Smooth muscle cell (in vitro differentiated cells): Measurements from ENCODE around the gene GREM1. TPM values are rescaled to one million over a fixed set of nuclear protein-coding genes. Genes with fewer than 3 reads are reported as not detected.
A peak's percentile ranks its signal among the peaks of the same experiment; 100 is the strongest.

Experiments
- DNase-seq: peaks from one replicate; lab custom pipeline; 2025; ENCODE audit not compliant: unreplicated experiment; lab: John Stamatoyannopoulos, UW
- H2AFZ ChIP-seq: fragments of 200-600 bp; sonication (generic); 2 replicates; pipeline ENCODE4 v1.6.0; 2016; ENCODE audit warnings: antibody characterized with exemption, low read depth, mild to moderate bottlenecking
- H3F3A ChIP-seq: fragments of 200-600 bp; sonication (generic); 2 replicates; pipeline ENCODE4 v1.6.0; 2017; ENCODE audit warnings: antibody characterized with exemption, low read depth
- H3K27ac ChIP-seq: fragments of 200-600 bp; sonication (generic); 2 replicates; pipeline ENCODE4 v1.5.1; 2016; ENCODE audit warnings: low read depth, mild to moderate bottlenecking
- H3K27me3 ChIP-seq: fragments of 200-600 bp; sonication (generic); 2 replicates; pipeline ENCODE4 v1.6.1; 2016; ENCODE audit warnings: low read depth, mild to moderate bottlenecking
- H3K36me3 ChIP-seq: fragments of 200-600 bp; sonication (generic); 2 replicates; pipeline ENCODE4 v1.5.1; 2016; ENCODE audit warnings: low read depth
- H3K4me1 ChIP-seq: fragments of 200-600 bp; sonication (generic); 2 replicates; pipeline ENCODE4 v1.5.1; 2016; ENCODE audit warnings: low read depth
- H3K4me2 ChIP-seq: fragments of 200-600 bp; sonication (generic); 2 replicates; pipeline ENCODE4 v1.6.0; 2016; ENCODE audit warnings: mild to moderate bottlenecking
- H3K4me3 ChIP-seq: fragments of 200-600 bp; sonication (generic); 2 replicates; pipeline ENCODE4 v1.5.1; 2016; ENCODE audit warnings: mild to moderate bottlenecking
- H3K79me2 ChIP-seq: fragments of 200-600 bp; sonication (generic); 2 replicates; pipeline ENCODE4 v1.6.0; 2016; ENCODE audit warnings: low read depth, mild to moderate bottlenecking
- H3K9ac ChIP-seq: fragments of 200-600 bp; sonication (generic); 2 replicates; pipeline ENCODE4 v1.6.0; 2016; ENCODE audit warnings: low read depth
- H3K9me3 ChIP-seq: fragments of 200-600 bp; sonication (generic); replicated peaks from 2 replicates; pipeline ENCODE4 v1.5.1; 2016; ENCODE audit warnings: low read depth
- H4K20me1 ChIP-seq: fragments of 200-600 bp; sonication (generic); 2 replicates; pipeline ENCODE4 v1.6.0; 2016; ENCODE audit warnings: low read depth
- WGBS: methylation state at CpG from one replicate; pipeline ENCODE4 v1.1.7; 2016; ENCODE audit warnings: low lambda C conversion rate; 5-methylcytosine and 5-hydroxymethylcytosine counted together
- polyA plus RNA-seq: library from polyadenylated mRNA; unstranded; fragments of >200 nt; fragmentation: Nextera tagmentation; extraction: Ambion mirVana; gene quantifications from 2 replicates; pipeline ENCODE4 v1.2.1, GENCODE V29; 2016
- total RNA-seq: library from RNA; depleted of rRNA; stranded (reverse); fragments of >200 nt; gene quantifications from 2 replicates; pipeline ENCODE4 v1.2.3, GENCODE V29; 2014
- TF ChIP-seq, protein P1 (sequence below): fragments of 200-600 bp; sonication (generic); IDR thresholded peaks from 2 replicates; pipeline ENCODE4 v1.5.1; 2017; ENCODE audit warnings: borderline replicate concordance, mild to moderate bottlenecking, antibody characterized with exemption; ENCODE audit not compliant: insufficient read depth, poor library complexity, severe bottlenecking

GREM1 gene
- total and polyA plus RNA-seq, 2 experiments from 2014 or later = 57.4 to 80.1 TPM

GRCh38 chr15:32691689-32692038, 26.1 kb upstream of the GREM1 start:
- H3K27me3 ChIP-seq = no peaks in the 10 kb centered on the region
- no peaks in the 10 kb centered on the region for H3K9me3 ChIP-seq
- H3K4me2 ChIP-seq = peak overlapping the region; percentile 61
- 92% methylated on average over 10 of the region's 10 CpGs for WGBS
- no peaks in the 10 kb centered on the region for H4K20me1 ChIP-seq
- H3K27ac ChIP-seq = peak overlapping the region; percentile 14
- peaks cover 4% of the 10 kb centered on the region for H3F3A ChIP-seq
- no peaks in the 10 kb centered on the region for H3K4me1 ChIP-seq
- H3K4me3 ChIP-seq = no peak overlapping the region
- no peak overlapping the region for H3K9ac ChIP-seq
- H3K79me2 ChIP-seq = no peaks in the 10 kb centered on the region
- TF ChIP-seq, protein P1, sequence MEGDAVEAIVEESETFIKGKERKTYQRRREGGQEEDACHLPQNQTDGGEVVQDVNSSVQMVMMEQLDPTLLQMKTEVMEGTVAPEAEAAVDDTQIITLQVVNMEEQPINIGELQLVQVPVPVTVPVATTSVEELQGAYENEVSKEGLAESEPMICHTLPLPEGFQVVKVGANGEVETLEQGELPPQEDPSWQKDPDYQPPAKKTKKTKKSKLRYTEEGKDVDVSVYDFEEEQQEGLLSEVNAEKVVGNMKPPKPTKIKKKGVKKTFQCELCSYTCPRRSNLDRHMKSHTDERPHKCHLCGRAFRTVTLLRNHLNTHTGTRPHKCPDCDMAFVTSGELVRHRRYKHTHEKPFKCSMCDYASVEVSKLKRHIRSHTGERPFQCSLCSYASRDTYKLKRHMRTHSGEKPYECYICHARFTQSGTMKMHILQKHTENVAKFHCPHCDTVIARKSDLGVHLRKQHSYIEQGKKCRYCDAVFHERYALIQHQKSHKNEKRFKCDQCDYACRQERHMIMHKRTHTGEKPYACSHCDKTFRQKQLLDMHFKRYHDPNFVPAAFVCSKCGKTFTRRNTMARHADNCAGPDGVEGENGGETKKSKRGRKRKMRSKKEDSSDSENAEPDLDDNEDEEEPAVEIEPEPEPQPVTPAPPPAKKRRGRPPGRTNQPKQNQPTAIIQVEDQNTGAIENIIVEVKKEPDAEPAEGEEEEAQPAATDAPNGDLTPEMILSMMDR = no peak
- no peak for DNase-seq
- H2AFZ ChIP-seq = peak overlapping the region; percentile 1
- H3K36me3 ChIP-seq = no peaks in the 10 kb centered on the region

DNA sequence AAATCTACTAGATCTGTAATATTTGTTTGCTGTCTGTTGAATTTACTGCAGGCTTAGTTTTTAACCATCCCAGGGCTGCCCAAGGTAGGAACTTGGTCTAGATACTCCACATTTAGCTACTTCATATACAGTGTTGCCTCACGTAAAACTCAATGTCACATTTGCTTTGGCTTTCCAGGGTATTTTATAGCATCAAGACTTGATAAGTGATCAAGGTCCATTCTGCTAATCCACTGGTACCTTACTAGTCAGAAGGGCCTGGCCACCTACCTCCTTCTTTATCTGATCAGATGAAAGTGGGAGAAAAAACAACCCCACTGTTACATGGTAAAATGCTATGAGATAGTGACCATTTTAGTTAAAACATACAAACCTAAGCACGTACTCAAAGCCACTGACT, 25.5 kb upstream of the GREM1 start:
- Histone ChIP-seq H2AFZ (no peak overlapping the region), H3K36me3 (no peaks in the 10 kb centered on the region), H3K27me3 (no peaks in the 10 kb centered on the region), H4K20me1 (no peaks in the 10 kb centered on the region), H3K79me2 (no peaks in the 10 kb centered on the region), H3F3A (peaks cover 4% of the 10 kb centered on the region), H3K9me3 (no peaks in the 10 kb centered on the region), H3K4me1 (no peaks in the 10 kb centered on the region), H3K9ac (no peak overlapping the region), H3K4me3 (no peak overlapping the region), H3K4me2 (no peak overlapping the region), H3K27ac (no peak overlapping the region)
- WGBS = 96% methylated on average over 2 of the region's 2 CpGs
- DNase-seq = no peak
- TF ChIP-seq, protein P1 = no peak

GRCh38 chr15:32694222-32694983, 23.4 kb upstream of the GREM1 start:
- no peaks in the 10 kb centered on the region for H3K36me3 ChIP-seq
- TF ChIP-seq, protein P1 = no peak

More at GRCh38 chr15:32694222-32694983, 23.4 kb upstream of the GREM1 start:
- H3K27ac ChIP-seq = no peak overlapping the region
- no peak overlapping the region for H3K4me2 ChIP-seq
- WGBS = 91% methylated on average over 3 of the region's 3 CpGs
- H3K4me1 ChIP-seq = no peaks in the 10 kb centered on the region
- no peaks in the 10 kb centered on the region for H3F3A ChIP-seq
- no peaks in the 10 kb centered on the region for H3K9me3 ChIP-seq
- H2AFZ ChIP-seq = no peak overlapping the region
- H4K20me1 ChIP-seq = no peaks in the 10 kb centered on the region
- no peaks in the 10 kb centered on the region for H3K27me3 ChIP-seq
- no peak overlapping the region for H3K4me3 ChIP-seq
- H3K9ac ChIP-seq = no peak overlapping the region
- no peaks in the 10 kb centered on the region for H3K79me2 ChIP-seq
- no peak for DNase-seq
